ENCODE data around the gene ASXL3.

ASXL3 gene

GRCh38 chr18:33697498-33697897 lies 119.5 kb downstream of the ASXL3 start:
- H3K4me3 ChIP-seq (ENCODE audit: low read depth, low read length) = no peak overlapping the region
- TF ChIP-seq, protein P1, sequence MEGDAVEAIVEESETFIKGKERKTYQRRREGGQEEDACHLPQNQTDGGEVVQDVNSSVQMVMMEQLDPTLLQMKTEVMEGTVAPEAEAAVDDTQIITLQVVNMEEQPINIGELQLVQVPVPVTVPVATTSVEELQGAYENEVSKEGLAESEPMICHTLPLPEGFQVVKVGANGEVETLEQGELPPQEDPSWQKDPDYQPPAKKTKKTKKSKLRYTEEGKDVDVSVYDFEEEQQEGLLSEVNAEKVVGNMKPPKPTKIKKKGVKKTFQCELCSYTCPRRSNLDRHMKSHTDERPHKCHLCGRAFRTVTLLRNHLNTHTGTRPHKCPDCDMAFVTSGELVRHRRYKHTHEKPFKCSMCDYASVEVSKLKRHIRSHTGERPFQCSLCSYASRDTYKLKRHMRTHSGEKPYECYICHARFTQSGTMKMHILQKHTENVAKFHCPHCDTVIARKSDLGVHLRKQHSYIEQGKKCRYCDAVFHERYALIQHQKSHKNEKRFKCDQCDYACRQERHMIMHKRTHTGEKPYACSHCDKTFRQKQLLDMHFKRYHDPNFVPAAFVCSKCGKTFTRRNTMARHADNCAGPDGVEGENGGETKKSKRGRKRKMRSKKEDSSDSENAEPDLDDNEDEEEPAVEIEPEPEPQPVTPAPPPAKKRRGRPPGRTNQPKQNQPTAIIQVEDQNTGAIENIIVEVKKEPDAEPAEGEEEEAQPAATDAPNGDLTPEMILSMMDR (IDR thresholded peaks at IDR 0.05; ENCODE audit: borderline replicate concordance, insufficient read depth, low read depth, low read length) = no peak

GRCh38 chr18:33699372-33699771 lies 121.4 kb downstream of the ASXL3 start:
- TF ChIP-seq, protein P1 (IDR thresholded peaks at IDR 0.05; ENCODE audit: borderline replicate concordance, insufficient read depth, low read depth, low read length) = no peak
- H3K4me3 ChIP-seq (ENCODE audit: low read depth, low read length) = no peak overlapping the region

GRCh38 chr18:33700513-33700976 lies 122.5 kb downstream of the ASXL3 start:
- no peak overlapping the region for H3K4me3 ChIP-seq (ENCODE audit: low read depth, low read length)
- TF ChIP-seq, protein P1 (IDR thresholded peaks at IDR 0.05; ENCODE audit: borderline replicate concordance, insufficient read depth, low read depth, low read length) = no peak

DNA sequence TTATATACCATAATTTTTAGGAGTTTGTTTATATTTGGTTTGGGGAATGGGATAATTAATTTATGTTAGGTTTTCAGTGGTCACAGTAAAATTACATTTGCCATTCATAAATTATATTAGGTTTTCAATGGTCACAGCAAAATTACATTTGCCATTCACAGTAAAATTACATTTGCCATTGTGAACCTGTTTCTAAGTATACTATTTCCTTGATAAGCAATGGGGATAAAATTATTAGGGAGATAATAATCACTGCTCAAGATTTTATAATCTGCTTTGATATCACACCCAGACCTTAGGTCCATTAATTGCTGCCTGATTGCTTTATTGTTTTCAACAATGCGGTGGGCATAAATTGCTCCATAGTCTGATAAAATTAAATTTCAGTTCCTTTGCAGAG lies 124.6 kb downstream of the ASXL3 start:
- H3K4me3 ChIP-seq (ENCODE audit: low read depth, low read length) = no peak overlapping the region
- TF ChIP-seq, protein P1 (IDR thresholded peaks at IDR 0.05; ENCODE audit: borderline replicate concordance, insufficient read depth, low read depth, low read length) = no peak

GRCh38 chr18:33706391-33706790 lies 128.4 kb downstream of the ASXL3 start:
- H3K4me3 ChIP-seq (ENCODE audit: low read depth, low read length) = no peak overlapping the region
- TF ChIP-seq, protein P1 (IDR thresholded peaks at IDR 0.05; ENCODE audit: borderline replicate concordance, insufficient read depth, low read depth, low read length) = no peak

DNA sequence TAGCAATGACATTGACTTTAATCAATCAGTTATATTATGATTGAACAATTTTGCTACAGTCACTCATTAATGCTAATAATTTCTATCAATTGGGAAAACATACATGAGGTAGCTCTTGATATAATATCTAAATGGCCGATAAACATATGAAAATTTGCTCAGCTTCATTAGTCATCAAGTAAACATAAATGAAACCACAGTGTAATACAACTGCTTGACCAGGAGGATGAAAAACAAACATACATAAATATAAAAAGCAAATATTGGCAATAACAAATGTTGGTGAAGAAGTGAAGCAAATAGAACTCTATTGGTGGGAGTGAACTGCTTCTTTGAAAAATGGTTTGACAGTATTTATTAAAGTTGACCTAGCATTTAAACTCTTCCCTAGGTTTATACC lies 130.9 kb downstream of the ASXL3 start:
- H3K4me3 ChIP-seq (ENCODE audit: low read depth, low read length) = no peak overlapping the region
- TF ChIP-seq, protein P1 (IDR thresholded peaks at IDR 0.05; ENCODE audit: borderline replicate concordance, insufficient read depth, low read depth, low read length) = no peak

DNA sequence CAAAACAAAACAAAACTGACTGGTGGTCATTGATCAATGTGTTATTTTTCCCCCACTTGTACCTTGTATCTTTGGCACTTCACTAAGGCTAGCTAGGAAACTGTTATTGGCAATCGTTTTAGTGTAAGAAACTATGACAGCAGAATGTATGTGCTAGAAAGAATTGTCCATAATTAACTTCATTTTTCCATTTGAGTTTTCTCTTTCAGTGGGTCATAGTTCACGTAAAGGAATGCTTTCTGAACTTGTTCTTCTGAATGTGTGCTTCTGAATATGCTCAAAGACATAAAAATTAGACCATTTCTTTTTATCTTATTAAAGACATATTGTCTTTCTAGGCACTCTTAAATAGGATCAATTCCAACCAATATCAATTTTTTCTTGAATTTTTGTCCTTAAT lies 132.2 kb downstream of the ASXL3 start:
- TF ChIP-seq, protein P1 (IDR thresholded peaks at IDR 0.05; ENCODE audit: borderline replicate concordance, insufficient read depth, low read depth, low read length) = no peak
- H3K4me3 ChIP-seq (ENCODE audit: low read depth, low read length) = no peak overlapping the region

Data from GM12875 (cell line).